ENCODE data around the gene KCNC4.

The KCNC4 gene

DNA sequence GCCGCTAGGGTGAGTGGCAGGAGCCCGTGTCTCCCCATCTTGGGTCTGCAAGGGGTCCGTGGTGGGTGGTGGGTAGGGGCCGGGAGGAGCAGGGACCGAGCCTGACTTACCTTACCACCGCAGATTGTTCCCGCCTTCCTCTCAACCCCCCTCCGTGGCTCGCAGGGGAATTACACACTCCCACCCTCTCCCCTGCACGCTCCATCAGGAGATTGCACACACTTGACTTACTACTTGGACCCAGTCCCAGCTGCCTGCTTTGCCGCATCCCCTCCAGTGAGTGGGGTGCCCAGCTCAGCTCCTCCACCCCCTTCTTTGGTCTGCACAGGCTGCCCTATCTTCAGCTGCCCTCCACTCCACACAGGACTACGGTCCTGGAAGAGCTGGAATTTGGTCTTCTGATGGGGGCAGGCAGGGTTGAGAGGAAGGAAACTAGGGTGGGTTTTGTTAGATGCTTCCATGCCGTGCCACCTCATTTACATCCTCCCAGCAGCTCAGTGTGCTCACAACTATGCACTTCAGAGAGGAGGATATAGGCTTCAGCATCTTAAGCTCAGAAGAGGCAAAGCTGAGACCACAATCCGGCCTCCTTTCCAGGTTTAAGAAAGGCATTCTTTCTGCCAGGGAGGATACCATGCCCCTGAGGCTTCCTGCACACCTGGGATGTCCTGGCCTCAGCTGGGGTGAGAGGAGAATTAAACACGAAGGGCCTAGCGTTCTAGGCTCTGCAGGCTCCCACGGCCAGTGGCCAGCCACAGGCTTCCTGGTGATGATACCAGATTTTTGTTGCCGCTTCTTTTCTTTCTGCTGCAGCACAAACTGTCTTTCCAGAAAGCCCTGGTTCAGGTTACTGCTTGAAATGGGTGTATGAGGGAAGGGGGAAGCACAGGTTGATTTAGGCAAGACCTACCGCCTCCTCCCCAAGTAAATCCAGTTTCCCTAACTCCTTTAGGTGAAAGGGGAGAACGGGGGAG, 2.3 kb downstream of the KCNC4 start:
- no peak for DNase-seq

DNA sequence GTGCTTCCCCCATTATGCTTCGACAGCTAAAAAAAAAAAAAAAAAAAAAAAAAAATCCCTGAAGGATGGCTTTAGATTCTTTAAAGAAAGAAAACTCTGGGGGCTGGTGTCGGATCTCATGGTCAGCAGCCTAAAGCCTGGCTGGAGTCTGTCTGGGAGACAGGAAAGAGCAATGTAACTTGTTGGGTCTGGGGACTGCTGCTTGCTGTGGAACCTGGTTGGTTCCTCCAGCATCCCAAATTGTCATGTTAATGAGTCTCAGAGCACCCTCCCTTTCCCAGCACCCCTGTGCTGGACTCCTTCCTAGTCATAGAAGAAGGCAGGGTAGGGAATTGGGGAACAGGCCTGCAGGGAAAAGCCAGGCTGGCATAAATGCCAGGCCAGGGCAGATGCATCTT, 3.0 kb downstream of the KCNC4 start:
- no peak for DNase-seq

GRCh38 chr1:110214454-110215404, 4.6 kb downstream of the KCNC4 start:
- no peak for DNase-seq

DNA sequence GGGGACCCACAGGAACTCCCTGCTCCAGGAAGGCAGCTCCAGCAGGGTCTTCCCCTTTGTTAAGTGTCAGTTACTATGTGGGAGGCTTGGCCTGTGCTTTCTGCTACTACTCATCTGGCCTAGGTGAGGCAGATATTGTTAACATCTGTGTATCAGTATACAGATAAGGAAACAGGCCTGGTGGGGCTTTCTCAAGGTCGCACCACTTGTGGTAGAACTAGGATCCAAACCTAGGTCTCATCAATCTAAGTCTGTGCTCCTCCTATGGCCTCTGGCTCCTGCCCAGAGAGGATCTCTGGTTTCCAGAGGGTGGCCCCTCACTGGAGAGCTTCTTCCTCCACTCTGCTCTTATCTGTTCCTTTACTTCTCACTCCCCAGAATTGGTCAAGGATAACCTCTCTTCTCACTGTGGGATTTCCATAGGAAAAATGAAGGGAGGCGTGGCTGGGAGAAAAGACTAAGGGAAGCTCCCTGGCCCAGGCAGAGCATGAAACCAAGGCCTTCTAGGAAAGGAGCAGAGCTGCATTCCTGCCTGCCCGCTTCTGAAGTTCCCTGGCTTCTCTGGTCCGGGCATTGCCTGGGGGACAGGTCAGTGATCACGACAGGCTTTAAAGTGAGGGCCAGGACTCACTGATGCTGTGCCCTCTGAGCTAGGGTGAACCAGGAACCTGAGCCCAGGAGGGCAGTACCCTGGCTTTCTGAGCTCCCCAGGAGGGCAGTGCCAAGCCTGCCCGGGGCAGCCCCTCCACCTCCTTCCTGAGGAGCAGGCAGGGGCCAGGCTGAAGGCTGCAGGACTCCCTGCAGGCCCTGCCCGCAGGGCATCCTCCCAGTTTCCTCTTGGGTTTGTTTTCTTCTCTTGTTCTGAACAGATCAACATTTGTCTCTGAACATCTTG, 5.8 kb downstream of the KCNC4 start:
- DNase-seq: no peak

DNA sequence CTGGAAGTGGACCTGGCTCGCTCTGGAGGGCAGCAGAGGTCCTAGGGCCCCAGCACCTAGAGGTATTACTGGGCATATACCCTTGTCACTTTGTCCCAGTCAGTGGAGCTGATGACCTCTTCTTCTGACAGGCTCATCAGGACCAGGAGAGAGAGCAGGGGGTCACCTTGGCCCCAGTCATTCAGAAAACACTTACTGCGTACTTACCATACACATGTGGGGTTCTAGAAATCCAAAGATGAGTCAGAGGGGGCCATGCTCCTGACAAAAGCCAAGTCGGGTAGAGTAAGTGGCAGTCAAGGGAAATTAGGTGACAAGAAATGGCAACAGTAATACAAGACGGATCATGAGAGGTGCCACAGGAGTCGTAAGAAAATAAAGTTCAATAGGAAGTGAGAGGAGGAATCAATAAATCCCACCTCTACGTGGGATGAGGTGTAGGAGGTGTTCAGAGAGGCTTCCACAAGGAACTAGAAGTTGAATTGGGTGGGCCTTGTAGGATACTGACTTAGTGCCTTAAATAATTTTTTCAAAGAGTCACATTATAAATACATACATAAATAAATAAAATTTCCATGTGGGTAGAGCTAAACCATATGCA, 6.8 kb downstream of the KCNC4 start:
- no peak for DNase-seq

GRCh38 chr1:110218137-110218536, 8.0 kb downstream of the KCNC4 start:
- no peak for DNase-seq

DNA sequence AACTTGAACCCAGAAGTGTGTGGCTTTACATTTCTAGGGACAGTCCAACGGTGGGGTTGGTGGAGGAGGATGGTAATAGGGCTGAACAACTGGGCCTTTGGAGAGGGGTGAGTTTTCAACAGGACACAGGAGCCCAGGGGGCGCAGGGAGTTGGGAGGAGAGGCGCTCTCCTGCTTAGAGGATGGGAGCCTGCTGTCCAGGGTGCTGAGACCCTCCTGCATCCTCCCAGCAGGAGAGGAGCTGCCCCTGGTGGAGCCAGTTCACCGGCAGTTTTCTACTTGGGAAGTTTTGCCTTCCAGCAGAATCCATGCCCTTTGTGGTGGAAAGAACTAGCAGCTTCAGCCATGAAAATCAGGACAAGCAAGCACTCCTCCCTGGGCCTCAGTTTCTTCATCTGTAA, 8.6 kb downstream of the KCNC4 start:
- DNase-seq: no peak

DNA sequence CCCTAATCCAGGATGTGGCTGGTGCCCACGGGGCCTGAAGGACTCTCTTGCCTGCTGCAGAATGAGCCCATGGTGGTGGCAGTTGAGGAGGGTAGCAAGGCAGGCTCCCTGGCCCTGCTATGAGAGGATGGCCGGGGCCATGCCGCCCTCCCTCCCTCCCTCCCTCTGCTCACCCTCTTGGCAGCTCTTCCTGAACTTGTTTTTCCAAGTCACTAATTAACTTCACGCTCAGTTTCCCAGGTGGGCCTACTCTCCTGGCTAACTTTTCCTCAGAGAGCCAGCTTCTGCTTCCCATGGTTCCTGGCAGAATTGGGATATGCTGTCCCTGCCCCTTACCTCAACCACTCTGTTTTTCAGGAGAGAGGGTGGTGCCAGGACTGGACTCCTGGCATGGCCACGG, 10.2 kb downstream of the KCNC4 start:
- DNase-seq: no peak

DNA sequence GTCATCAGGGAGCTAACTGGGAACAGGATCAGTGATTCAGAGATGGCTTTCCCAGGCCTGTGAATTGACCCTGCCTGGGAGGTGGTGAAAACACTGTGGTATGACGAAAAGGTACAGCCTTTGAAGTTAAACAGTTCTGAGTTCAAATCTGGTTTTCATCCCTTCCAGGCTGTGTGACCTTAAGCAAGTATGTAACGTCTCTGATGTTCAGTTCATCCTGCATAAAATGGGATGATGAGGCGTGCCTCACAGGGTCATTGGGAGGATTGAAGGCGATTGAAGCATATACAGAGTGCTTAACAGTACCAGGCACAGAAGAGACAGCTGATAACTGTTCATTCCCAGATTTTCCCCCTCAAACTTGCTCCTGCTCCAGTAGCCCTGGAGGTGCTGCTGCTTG, 11.0 kb downstream of the KCNC4 start:
- DNase-seq: no peak

DNA sequence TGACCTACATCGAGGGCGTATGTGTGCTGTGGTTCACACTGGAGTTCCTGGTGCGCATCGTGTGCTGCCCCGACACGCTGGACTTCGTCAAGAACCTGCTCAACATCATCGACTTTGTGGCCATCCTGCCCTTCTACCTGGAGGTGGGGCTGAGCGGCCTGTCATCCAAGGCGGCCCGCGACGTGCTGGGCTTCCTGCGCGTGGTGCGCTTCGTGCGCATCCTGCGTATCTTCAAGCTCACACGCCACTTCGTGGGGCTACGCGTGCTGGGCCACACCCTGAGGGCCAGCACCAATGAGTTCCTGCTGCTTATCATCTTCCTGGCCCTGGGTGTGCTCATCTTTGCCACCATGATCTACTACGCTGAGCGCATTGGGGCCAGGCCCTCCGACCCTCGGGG, 13.0 kb downstream of the KCNC4 start:
- no peak for DNase-seq

GRCh38 chr1:110223581-110223980, 13.5 kb downstream of the KCNC4 start:
- no peak for DNase-seq

- no peak for DNase-seq
Measured at GRCh38 chr1:110224240-110224995, 14.3 kb downstream of the KCNC4 start.

GRCh38 chr1:110225212-110225611, 15.1 kb downstream of the KCNC4 start:
- no peak for DNase-seq

DNA sequence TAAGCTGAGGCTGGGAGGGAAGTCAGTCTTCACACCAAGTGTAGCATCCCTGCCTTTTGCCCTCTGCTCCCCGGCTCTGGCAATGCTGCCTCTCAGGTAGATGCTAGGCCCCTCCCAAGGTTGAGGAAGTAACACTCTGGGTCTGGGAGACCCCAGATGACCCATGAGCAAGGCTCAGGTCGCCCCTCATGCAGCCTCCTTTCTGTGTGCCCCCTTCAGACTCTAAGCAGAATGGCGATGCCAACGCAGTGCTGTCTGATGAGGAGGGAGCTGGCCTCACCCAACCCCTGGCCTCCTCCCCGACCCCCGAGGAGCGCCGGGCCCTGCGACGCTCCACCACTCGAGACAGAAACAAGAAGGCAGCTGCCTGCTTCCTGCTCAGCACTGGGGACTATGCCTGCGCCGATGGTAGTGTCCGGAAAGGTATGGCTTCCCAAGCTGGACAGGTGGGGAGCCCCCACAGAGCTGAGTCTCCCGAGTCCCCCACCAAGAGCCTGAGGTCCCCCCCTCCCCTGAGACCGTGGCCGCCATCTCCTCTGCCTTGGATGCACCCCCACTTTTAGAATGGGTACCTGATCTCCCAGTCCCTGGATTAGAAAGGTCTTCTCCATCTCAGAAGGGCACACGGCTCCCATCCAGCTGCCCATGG, 15.8 kb downstream of the KCNC4 start:
- DNase-seq: no peak

GRCh38 chr1:110227774-110228173, 17.7 kb downstream of the KCNC4 start:
- DNase-seq: no peak

GRCh38 chr1:110228381-110228780, 18.3 kb downstream of the KCNC4 start:
- no peak for DNase-seq

DNA sequence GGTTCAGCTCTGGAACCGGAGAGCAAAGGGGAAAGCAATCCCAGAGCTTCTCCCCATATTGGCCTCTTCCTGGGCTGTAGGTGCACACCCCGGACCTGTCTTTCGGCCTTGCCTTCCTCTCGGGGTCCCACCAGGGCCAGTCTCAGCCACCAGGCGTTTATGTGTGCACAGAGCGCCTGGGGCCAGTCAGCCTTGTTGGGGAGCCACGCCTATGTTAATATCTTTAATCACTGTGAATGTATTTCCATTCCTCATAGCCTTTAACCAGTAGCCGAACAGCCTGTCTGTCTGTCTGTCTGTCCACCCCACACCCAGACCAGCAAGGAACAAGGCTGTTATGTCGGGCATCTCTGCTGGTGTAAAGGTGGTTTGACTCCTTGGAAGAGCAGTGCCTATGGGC, 18.8 kb downstream of the KCNC4 start:
- no peak for DNase-seq

- no peak for DNase-seq
Measured at GRCh38 chr1:110229348-110230001, 19.4 kb downstream of the KCNC4 start.

- no peak for DNase-seq
Measured at GRCh38 chr1:110230381-110231199, 20.5 kb downstream of the KCNC4 start.
